ENCODE measurements around the gene KPNA3.

GRCh38 chr13:49833402-49833801, 40.9 kb upstream of the KPNA3 start:
- TF ChIP-seq JUND (IDR thresholded peaks at IDR 0.05) (no peak), CTCF (IDR thresholded peaks at IDR 0.05; ENCODE audit: low read depth, low read length, missing input control) (no peak)

Measured in liver (tissue), 3 donors.